Vagina (tissue), 2 donors: ENCODE measurements around the gene CLN6.

Experiments
- POLR2A ChIP-seq, 2 donors: fragments of 450-650 bp; IDR thresholded peaks; one replicate each; pipeline ENCODE4 v1.6.1; 2017; ENCODE audit warnings: antibody characterized with exemption in 2 of 2, mild to moderate bottlenecking in 2 of 2, moderate library complexity in 2 of 2
- POLR2AphosphoS5 ChIP-seq, 2 donors: sonication (generic); formaldehyde crosslinking; IDR thresholded peaks; one replicate each; pipeline ENCODE4 v1.9.0; 2017; ENCODE audit warnings: antibody characterized with exemption in 2 of 2, mild to moderate bottlenecking in 2 of 2, low read depth in 1 of 2; ENCODE audit not compliant: insufficient read depth in 1 of 2
- TF ChIP-seq, protein P1 (sequence below), 3 experiments: fragments of 450-650 bp in 2 of 3; fragments of 200-600 bp in 1 of 3; sonication (generic) in 1 of 3; IDR thresholded peaks; one replicate each; pipeline ENCODE4 v1.5.1; 2017 to 2019; ENCODE audit warnings: antibody characterized with exemption in 3 of 3, mild to moderate bottlenecking in 2 of 3, moderate library complexity in 2 of 3

DNA sequence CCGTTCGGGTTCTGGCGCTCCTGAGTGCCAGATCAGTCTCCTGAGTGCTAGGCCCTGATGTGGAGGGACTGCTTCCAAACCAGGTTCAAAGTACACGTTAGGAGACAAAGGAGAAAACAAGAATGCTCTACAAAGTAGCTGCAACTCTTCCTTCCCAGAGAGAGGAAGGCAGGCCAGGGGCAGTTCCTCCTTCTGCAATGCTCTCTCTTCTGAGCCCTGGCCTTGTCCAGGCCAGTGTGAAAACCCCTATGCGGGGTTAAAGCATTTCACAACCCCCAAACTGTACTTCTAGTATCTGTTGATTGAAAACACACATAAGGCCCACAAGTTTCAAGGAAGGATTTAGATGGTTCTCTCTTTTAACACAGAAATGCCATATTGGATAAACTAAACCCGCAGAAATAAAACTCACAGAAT is 14.7 kb downstream of the CLN6 start:
- TF ChIP-seq POLR2A (IDR thresholded peaks at IDR 0.05) (no peak), POLR2AphosphoS5 (IDR thresholded peaks at IDR 0.05; ENCODE audit: insufficient read depth in 1 of 2, low read depth in 1 of 2) (no peak)
- TF ChIP-seq, protein P1, sequence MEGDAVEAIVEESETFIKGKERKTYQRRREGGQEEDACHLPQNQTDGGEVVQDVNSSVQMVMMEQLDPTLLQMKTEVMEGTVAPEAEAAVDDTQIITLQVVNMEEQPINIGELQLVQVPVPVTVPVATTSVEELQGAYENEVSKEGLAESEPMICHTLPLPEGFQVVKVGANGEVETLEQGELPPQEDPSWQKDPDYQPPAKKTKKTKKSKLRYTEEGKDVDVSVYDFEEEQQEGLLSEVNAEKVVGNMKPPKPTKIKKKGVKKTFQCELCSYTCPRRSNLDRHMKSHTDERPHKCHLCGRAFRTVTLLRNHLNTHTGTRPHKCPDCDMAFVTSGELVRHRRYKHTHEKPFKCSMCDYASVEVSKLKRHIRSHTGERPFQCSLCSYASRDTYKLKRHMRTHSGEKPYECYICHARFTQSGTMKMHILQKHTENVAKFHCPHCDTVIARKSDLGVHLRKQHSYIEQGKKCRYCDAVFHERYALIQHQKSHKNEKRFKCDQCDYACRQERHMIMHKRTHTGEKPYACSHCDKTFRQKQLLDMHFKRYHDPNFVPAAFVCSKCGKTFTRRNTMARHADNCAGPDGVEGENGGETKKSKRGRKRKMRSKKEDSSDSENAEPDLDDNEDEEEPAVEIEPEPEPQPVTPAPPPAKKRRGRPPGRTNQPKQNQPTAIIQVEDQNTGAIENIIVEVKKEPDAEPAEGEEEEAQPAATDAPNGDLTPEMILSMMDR (IDR thresholded peaks at IDR 0.05): no peak
